ENCODE results near the gene CTBP2.

Gene CTBP2

GRCh38 chr10:125141860-125142484 is 18.4 kb downstream of the CTBP2 start:
- no peak for DNase-seq

GRCh38 chr10:125141150-125141859 is 19.1 kb downstream of the CTBP2 start:
- no peak for DNase-seq

- no peak for DNase-seq
These were observed 20.2 kb downstream of the CTBP2 start for GRCh38 chr10:125140151-125140550.

- DNase-seq = no peak
These were observed 22.5 kb downstream of the CTBP2 start for GRCh38 chr10:125137601-125138438.

- no peak for DNase-seq
These were observed 24.3 kb downstream of the CTBP2 start for GRCh38 chr10:125136087-125136486.

- DNase-seq = no peak
These were observed 24.7 kb downstream of the CTBP2 start for GRCh38 chr10:125135771-125136035.

- no peak for DNase-seq
These were observed 25.2 kb downstream of the CTBP2 start for GRCh38 chr10:125134916-125135770.

GRCh38 chr10:125134483-125134848 is 25.9 kb downstream of the CTBP2 start:
- no peak for DNase-seq

GRCh38 chr10:125133696-125134482 is 26.5 kb downstream of the CTBP2 start:
- no peak for DNase-seq

GRCh38 chr10:125132344-125132743 is 28.0 kb downstream of the CTBP2 start:
- no peak for DNase-seq

GRCh38 chr10:125130916-125131315 is 29.4 kb downstream of the CTBP2 start:
- no peak for DNase-seq

GRCh38 chr10:125130260-125130659 is 30.1 kb downstream of the CTBP2 start:
- no peak for DNase-seq

GRCh38 chr10:125129076-125129458 is 31.3 kb downstream of the CTBP2 start:
- no peak for DNase-seq

- no peak for DNase-seq
These were observed 31.8 kb downstream of the CTBP2 start for GRCh38 chr10:125128397-125129075.

- no peak for DNase-seq
These were observed 32.4 kb downstream of the CTBP2 start for GRCh38 chr10:125127986-125128385.

GRCh38 chr10:125127110-125127509 is 33.3 kb downstream of the CTBP2 start:
- no peak for DNase-seq

- no peak for DNase-seq
These were observed 34.2 kb downstream of the CTBP2 start for GRCh38 chr10:125125951-125126735.

- DNase-seq = no peak
These were observed 35.5 kb downstream of the CTBP2 start for GRCh38 chr10:125124907-125125306.

GRCh38 chr10:125124115-125124487 is 36.3 kb downstream of the CTBP2 start:
- DNase-seq = no peak

GRCh38 chr10:125123476-125124114 is 36.8 kb downstream of the CTBP2 start:
- no peak for DNase-seq
